Frontal cortex (tissue), 4 donors: Measurements from ENCODE around the gene NINJ1. TPM values are rescaled to one million over a fixed set of nuclear protein-coding genes. Genes with fewer than 3 reads are reported as not detected.

Experiments used
- DNase-seq, 2 donors: peaks; one replicate each; pipeline ENCODE4 v3.0.0; 2012; ENCODE audit warnings: low spot score in 2 of 2
- FAIRE-seq: peaks from 2 replicates; lab custom pipeline; 2012; peaks lifted over from hg19 to GRCh38; lab: Jason Lieb, UNC
- total RNA-seq: library from RNA; depleted of rRNA; stranded (reverse); fragments of >200 nt; gene quantifications from one replicate; pipeline ENCODE4 v1.2.3, GENCODE V29; 2014
- donor health status: control.
- donor health status: control.
- donor health status: control.

Gene NINJ1
- total RNA-seq, 1 donor from 2014 or later = 2.9 TPM

DNA sequence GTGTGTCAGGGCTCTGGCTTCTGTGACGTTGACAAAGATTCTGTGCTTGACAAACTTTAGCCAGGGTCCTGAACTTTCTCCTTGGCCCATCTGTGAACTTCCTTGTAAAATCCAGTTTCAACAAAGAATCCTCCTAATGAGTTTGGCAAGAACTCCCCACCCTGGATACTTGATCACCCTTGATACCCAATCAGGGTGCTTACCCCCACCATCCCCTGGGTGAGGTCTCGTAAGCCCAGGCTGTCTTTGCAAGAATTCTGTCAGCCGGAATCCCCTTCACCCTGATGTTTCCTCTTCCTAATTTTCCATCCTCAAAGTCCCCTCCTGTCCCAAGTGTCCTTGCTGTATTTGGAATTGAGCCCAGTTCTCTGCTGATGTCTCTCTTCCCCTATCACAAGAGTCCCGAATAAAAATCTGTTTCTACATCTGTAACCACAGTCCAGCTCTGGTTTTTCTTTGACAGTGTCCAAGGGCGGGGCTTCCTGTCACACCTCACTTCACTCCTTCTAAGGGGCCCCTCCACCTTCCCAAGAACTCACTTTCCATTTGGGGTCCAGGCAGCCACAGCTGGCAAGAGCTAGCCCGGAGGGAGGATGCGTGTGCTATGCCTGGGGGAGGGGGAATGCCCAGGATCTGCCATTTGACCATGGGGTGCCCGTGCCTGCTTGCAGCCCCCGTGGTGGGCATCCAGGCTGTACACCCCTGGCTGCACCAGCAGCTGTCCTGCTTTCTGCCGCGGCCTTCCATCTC lies 40.7 kb downstream of the NINJ1 start:
- DNase-seq (no peak), FAIRE-seq (no peak)

DNA sequence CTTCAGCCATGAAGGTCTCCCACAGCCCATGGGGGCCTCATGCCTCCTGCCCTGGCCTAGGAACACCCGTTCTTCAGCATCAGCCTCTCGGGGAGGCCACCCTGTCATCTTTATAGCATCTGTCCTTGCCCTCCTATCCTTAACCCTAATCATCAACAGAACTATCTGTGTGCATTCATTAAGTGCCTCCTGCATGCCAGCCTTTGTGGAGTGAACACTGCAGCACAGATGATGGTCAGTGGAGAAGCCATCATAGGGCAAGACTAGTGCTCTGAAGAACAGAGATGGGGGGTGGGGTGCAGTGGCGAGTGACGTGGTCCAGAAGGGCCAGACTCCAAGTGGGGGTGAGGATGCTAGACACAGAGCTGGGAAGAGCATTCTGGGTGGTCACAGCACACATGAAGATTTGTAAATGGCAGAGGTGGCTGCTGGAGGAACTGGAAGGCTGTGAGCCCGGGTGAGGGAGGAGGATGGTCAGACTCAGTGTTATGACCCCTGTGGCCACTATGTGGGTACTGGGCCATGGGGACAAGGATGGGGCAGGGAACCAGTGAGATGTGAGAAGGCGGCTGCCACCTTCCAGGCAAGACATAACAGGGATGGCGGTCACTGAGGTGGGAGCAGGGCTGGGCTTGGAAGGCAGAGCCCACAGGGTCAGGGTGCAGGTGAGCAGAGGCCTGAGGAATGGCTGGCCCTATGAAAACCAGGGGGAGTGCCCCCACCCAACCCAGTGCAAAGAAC lies 41.6 kb downstream of the NINJ1 start:
- no peak for FAIRE-seq
- DNase-seq = no peak

GRCh38 chr9:93091453-93092081 lies 42.5 kb downstream of the NINJ1 start:
- no peak for DNase-seq
- FAIRE-seq = no peak

GRCh38 chr9:93091056-93091452 lies 43.0 kb downstream of the NINJ1 start:
- FAIRE-seq (no peak), DNase-seq (no peak)

DNA sequence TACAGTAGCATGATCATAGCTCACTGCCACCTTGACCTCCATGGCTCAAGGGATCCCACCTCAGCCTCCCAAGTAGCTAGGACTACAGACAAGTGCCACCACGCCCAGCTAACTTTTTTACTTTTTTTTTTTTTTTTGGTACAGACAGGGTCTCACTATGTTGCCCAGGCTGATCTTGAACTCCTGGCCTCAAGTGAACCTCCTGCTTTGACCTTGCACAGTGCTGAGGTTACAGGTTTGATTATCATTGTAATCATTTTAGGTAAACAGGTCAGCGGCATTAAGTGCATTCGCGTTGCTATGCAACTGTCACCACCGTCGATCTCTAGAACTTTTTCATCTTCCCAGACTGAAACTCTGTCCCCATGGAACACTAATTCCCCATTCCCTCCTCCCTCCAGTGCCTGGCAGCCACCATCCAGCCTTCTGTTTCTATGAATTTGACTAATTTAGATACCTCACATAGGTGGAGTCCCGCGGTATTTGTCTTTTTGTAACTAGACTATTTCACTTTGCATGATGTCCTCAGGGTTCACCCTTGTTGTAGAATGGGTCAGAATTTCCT lies 43.9 kb downstream of the NINJ1 start:
- DNase-seq (no peak), FAIRE-seq (no peak)

GRCh38 chr9:93089481-93089991 lies 44.5 kb downstream of the NINJ1 start:
- FAIRE-seq (no peak), DNase-seq (no peak)

- FAIRE-seq (no peak), DNase-seq (no peak)
Observed at GRCh38 chr9:93089024-93089423, 45.0 kb downstream of the NINJ1 start.

GRCh38 chr9:93088656-93089015 lies 45.4 kb downstream of the NINJ1 start:
- no peak for DNase-seq

DNA sequence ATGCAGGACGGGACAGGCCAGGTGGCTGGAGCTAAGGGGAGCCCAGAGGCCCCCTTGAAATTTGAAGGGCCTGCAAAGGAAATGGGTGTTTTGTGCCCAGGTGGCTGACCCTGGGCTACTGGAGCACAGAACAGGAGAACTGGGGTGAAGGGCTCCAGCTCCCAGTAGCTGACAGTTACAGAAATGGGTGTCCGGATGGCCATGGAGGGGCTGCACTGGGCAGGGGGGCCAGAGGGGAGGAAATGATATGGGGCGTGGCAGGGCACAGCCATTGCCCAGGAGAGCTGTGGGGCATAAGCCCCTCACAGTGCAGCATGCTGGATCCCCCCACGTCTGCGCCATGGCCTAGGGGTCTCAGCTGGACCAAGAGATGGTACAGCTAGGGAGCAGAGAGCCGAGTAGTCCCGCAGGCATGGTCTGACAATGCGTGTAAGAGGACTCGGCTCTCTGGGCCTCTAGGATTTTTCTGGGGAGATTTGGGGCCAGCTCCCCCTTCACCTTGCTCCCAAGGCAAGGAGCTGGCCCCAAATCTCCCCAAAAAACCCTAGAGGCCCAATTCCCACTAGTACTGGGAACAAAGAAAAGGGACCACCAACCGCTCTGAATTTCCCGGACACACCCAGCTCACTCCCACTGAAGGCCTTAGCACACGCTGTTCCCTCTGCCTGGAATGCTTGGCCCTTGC lies 45.9 kb downstream of the NINJ1 start:
- FAIRE-seq (no peak), DNase-seq (no peak)

More at GRCh38 chr9:93088656-93089015, 45.4 kb downstream of the NINJ1 start:
- no peak for FAIRE-seq

DNA sequence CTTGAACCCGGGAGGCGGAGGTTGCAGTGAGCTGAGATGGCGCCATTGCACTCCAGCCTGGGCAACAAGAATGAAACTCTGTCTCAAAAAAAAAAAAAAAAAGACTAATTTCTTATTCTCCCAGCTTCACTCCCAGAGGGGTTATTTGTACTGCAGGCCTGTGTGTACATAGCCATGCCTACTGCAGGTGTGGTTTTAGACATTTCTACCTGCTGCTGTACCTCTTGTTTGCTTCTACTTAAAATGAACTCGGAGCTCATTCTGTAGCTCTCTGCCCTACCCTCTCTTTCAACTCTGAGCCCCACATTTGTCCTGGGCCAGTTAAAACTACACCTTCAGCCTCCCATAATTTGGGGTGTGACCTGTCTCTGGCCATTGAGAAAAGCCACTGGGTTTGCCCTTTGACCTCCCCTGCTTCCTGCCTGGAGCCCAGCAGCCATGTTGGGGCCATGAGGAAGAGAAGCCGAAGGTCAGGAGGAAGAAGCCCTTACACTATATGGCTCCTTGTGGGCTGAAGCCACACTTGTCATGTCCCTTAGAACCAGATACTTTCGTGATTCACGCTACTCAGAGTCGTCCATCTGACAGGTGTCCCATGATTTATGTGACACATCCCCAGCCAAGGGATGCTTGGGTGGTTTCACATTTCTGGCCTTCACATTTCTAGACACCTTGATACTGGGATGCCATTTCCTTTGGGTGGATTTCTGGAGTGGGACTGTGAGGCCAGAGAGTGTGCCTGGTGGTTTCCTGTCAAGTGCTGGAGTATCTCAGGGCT lies 47.4 kb downstream of the NINJ1 start:
- DNase-seq (no peak), FAIRE-seq (no peak)

GRCh38 chr9:93085676-93086075 lies 48.4 kb downstream of the NINJ1 start:
- DNase-seq (no peak), FAIRE-seq (no peak)

DNA sequence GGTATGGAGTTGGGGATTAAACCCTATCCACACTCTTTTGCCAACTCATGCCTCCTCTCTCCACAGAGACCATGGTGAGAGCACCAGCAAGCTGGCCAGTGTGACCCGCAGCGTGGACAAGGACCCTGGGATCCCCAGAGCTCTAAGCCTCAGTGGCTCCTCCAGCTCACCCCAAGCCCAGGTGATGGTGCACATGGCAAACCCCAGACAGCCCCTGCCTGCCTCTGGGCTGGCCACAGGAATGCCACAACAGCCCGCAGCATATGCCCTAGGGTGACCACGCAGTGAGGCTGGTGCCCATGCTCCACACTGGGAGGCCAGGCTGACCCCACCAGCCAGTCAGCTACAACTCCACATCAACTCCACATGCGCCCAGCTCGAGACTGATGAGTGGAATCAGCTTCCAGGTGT lies 49.6 kb downstream of the NINJ1 start:
- FAIRE-seq = no peak
- DNase-seq = no peak

- no peak for DNase-seq
- FAIRE-seq = no peak
Observed at GRCh38 chr9:93083592-93084470, 50.2 kb downstream of the NINJ1 start.

GRCh38 chr9:93082841-93083411 lies 51.1 kb downstream of the NINJ1 start:
- FAIRE-seq (no peak), DNase-seq (no peak)

- FAIRE-seq = no peak
- DNase-seq = no peak
Observed at GRCh38 chr9:93081931-93082330, 52.1 kb downstream of the NINJ1 start.

DNA sequence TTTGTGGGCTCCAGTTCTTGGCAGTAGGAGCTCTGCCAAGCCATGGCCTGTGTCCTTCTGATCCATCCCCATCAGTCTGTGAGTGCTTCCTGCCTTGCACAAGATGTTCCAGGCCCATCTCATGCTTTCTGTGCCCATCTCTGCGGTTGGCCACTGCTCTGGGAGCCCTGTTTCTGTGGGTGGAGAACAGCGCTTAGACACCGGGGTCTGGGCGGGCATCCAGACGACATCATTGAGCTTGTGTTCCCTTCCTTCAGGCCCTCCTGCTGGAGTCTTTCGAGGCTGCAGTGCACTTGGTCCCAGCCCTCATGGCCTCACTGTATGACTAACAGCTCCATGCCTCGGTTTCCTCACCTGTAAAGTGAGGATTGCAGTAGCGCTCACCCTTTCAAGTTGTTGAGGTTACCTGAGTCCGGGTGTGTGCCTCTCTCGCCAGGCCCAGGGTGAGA lies 52.9 kb downstream of the NINJ1 start:
- FAIRE-seq (no peak), DNase-seq (no peak)

DNA sequence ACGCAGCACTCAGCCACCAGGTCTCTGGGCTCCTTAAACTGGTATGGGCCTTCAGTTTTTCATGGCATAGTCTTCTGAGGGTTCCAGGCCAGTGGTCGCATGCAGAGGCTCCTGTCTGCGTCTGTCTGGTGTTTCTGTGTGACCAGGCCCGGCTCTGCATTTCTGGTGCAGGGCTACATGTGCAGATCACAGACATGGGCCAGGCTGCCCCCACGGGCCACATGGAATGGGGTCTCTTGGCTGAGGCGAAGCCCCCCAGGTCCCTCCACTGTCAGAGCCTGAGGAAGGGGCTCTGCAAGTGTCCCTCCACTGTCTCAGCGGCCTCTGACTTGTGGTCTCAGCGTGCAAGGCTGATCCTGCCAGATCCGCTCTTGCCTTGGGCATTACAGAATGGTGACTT lies 53.6 kb downstream of the NINJ1 start:
- DNase-seq = no peak
- FAIRE-seq = no peak

GRCh38 chr9:93079371-93079770 lies 54.7 kb downstream of the NINJ1 start:
- no peak for DNase-seq
- no peak for FAIRE-seq
